B cell (primary cell): ENCODE results near the gene MBNL2. TPM values are rescaled to one million over a fixed set of nuclear protein-coding genes. Genes with fewer than 3 reads are reported as not detected.

ENCODE experiments used
- ATAC-seq: fragments of 200-7000 bp; cut with Tn5 transposase; one replicate; pipeline ENCODE4 v1.10.0; 2021; ENCODE audit warnings: low read depth, mild to moderate bottlenecking, moderate number of reproducible peaks, moderate library complexity
- CTCF ChIA-PET: fragments of 350-600 bp; sonication (Branson Sonifier 250); formaldehyde crosslinking; loops from one replicate; lab custom pipeline; 2021; ENCODE audit warnings: antibody characterized with exemption, inconsistent platforms; lab: Charles Lee
- POLR2A ChIA-PET: fragments of 350-600 bp; sonication (Branson Sonifier 250); formaldehyde crosslinking; loops from one replicate; lab custom pipeline; 2021; ENCODE audit warnings: antibody characterized with exemption; lab: Charles Lee
- DNase-seq: peaks from one replicate; pipeline ENCODE4 v3.0.0; 2013
- H2AFZ ChIP-seq: 2 replicates; pipeline ENCODE4 v1.6.1; 2012; ENCODE audit warnings: mild to moderate bottlenecking, low read depth, low read length; ENCODE audit not compliant: insufficient read depth, poor library complexity, severe bottlenecking
- H3K27ac ChIP-seq, 2 donors: 1 replicate in 1 of 2; 2 replicates in 1 of 2; pipeline ENCODE4 v1.5.1; 2012 to 2013; ENCODE audit warnings: low read length in 2 of 2, mild to moderate bottlenecking in 2 of 2, moderate library complexity in 1 of 2
- H3K27me3 ChIP-seq, 4 experiments: fragments of 200-600 bp in 1 of 4; sonication (generic) in 1 of 4; replicated peaks in 1 of 4; 1 replicate in 2 of 4; 2 replicates in 2 of 4; pipeline versions ENCODE4 v1.6.1 to v1.7.0; 2013 to 2016; ENCODE audit warnings: low read length in 3 of 4, mild to moderate bottlenecking in 2 of 4, mixed read lengths in 1 of 4, moderate library complexity in 1 of 4; ENCODE audit not compliant: insufficient read depth in 4 of 4, control insufficient read depth in 3 of 4; ENCODE audit errors: control extremely low read depth in 1 of 4
- H3K36me3 ChIP-seq, 2 experiments: replicated peaks in 1 of 2; 1 replicate in 1 of 2; 2 replicates in 1 of 2; pipeline versions ENCODE4 v1.6.1 to v1.7.1; 2013; ENCODE audit warnings: low read length in 1 of 2; ENCODE audit not compliant: insufficient read depth in 2 of 2, control insufficient read depth in 1 of 2; ENCODE audit errors: control extremely low read depth in 1 of 2, extremely low read depth in 1 of 2
- H3K4me1 ChIP-seq, 2 donors: fragments of 200-600 bp in 1 of 2; sonication (generic) in 1 of 2; 1 replicate in 1 of 2; 2 replicates in 1 of 2; pipeline versions ENCODE4 v1.5.1 to v1.6.1; 2013 to 2017; ENCODE audit warnings: low read length in 2 of 2; ENCODE audit not compliant: control insufficient read depth in 2 of 2, insufficient read depth in 2 of 2
- H3K4me2 ChIP-seq: replicated peaks from 2 replicates; pipeline ENCODE3; 2012; ENCODE audit warnings: mild to moderate bottlenecking, low read depth, low read length; ENCODE audit not compliant: poor library complexity, severe bottlenecking
- H3K4me3 ChIP-seq, 5 experiments: fragments of 200-600 bp in 1 of 5; sonication (generic) in 1 of 5; 1 replicate in 3 of 5; 2 replicates in 2 of 5; pipeline versions ENCODE4 v1.5.1 to v1.7.0; 2011 to 2016; ENCODE audit warnings: low read length in 4 of 5, mild to moderate bottlenecking in 4 of 5, low read depth in 2 of 5, control low read depth in 1 of 5, moderate library complexity in 1 of 5; ENCODE audit not compliant: insufficient read depth in 1 of 5; ENCODE audit errors: control extremely low read depth in 1 of 5, extremely low read depth in 1 of 5
- H3K79me2 ChIP-seq: fragments of 200-600 bp; sonication (generic); one replicate; pipeline ENCODE4 v1.6.0; 2016; ENCODE audit warnings: low read length; ENCODE audit not compliant: control insufficient read depth, insufficient read depth
- H3K9ac ChIP-seq: fragments of 200-600 bp; sonication (generic); 2 replicates; pipeline ENCODE4 v1.6.1; 2017; ENCODE audit warnings: mild to moderate bottlenecking, low read length, moderate library complexity
- H3K9me3 ChIP-seq, 3 donors: one replicate each; pipeline versions ENCODE4 v1.6.1 to v1.7.1; 2013; ENCODE audit warnings: low read length in 2 of 3; ENCODE audit not compliant: control insufficient read depth in 2 of 3, insufficient read depth in 1 of 3; ENCODE audit errors: control extremely low read depth in 1 of 3
- H4K20me1 ChIP-seq: 2 replicates; pipeline ENCODE4 v1.6.0; 2012; ENCODE audit warnings: mild to moderate bottlenecking, low read length; ENCODE audit not compliant: insufficient read depth, control insufficient read depth, poor library complexity, severe bottlenecking
- H3K27ac Mint-ChIP-seq: one replicate; pipeline ENCODE4 v1.8.0; 2021; ENCODE audit warnings: mixed read lengths
- H3K27me3 Mint-ChIP-seq: one replicate; pipeline ENCODE4 v1.8.0; 2021; ENCODE audit warnings: mixed read lengths
- H3K4me1 Mint-ChIP-seq: one replicate; pipeline ENCODE4 v1.8.0; 2021; ENCODE audit warnings: mixed read lengths
- H3K4me3 Mint-ChIP-seq: one replicate; pipeline ENCODE4 v1.8.0; 2021; ENCODE audit warnings: mixed read lengths
- H3K9me3 Mint-ChIP-seq: one replicate; pipeline ENCODE4 v1.8.0; 2022; ENCODE audit warnings: mixed read lengths; ENCODE audit not compliant: insufficient read depth
- CTCF ChIP-seq: fragments of 200-600 bp; IDR thresholded peaks from one replicate; pipeline ENCODE4 v1.8.0; 2022; ENCODE audit warnings: antibody characterized with exemption, mild to moderate bottlenecking
- EZH2 ChIP-seq: IDR thresholded peaks from 2 replicates; pipeline ENCODE4 v1.6.1; 2012; ENCODE audit warnings: borderline replicate concordance, low read depth, mild to moderate bottlenecking, moderate library complexity, low read length; ENCODE audit not compliant: insufficient read depth, poor library complexity, severe bottlenecking
- WGBS: methylation state at CpG from one replicate; pipeline ENCODE4 v1.1.5; 2013; ENCODE audit warnings: missing lambda C conversion rate; ENCODE audit not compliant: insufficient coverage; 5-methylcytosine and 5-hydroxymethylcytosine counted together
- intact Hi-C: fragments of 100-400 bp; cut with micrococcal nuclease; formaldehyde crosslinking; loops from one replicate; pipeline ENCODE4 v1.10.0; 2022
- polyA plus RNA-seq: library from polyadenylated mRNA; depleted of rRNA; stranded (reverse); fragments of >200 nt; gene quantifications from 2 replicates; pipeline ENCODE4 v1.2.3, GENCODE V29; 2012
- total RNA-seq, 2 donors: library from RNA; stranded (reverse); fragments of 120-200 nt in 1 of 2; gene quantifications; 1 replicate in 1 of 2; 2 replicates in 1 of 2; pipeline versions ENCODE4 v1.2.3 to v1.2.4, GENCODE V29; 2013 to 2022

The MBNL2 gene
- total and polyA plus RNA-seq, 2 donors (not counting 1 experiment from before 2014, with no cell fraction given) = 6.9 to 50.1 TPM

- Mint-ChIP-seq H3K27ac (no peak overlapping the region), H3K4me3 (no peak overlapping the region), H3K4me1 (no peaks in the 10 kb centered on the region), H3K27me3 (no peaks in the 10 kb centered on the region), H3K9me3 (no peaks in the 10 kb centered on the region)
- Histone ChIP-seq H3K9me3 (no peaks in the 10 kb centered on the region), H3K4me2 (no peak overlapping the region), H4K20me1 (no peaks in the 10 kb centered on the region), H3K27ac (no peak overlapping the region), H3K27me3 (no peaks in the 10 kb centered on the region), H3K36me3 (peaks cover 5 to 39% of the 10 kb centered on the region in 2 experiments), H3K4me1 (no peaks in the 10 kb centered on the region), H3K79me2 (no peaks in the 10 kb centered on the region), H3K9ac (no peak overlapping the region), H3K4me3 (no peak overlapping the region), H2AFZ (no peak overlapping the region)
- CTCF ChIA-PET = interaction anchor here (0.5 to 10.3 kb wide), 21 partner anchors 11 to 345 kb away, joined by 3 to 307 read pairs (median 4); no protein-coding TSS in a partner anchor
- 29% methylated on average over 4 of the region's 8 CpGs for WGBS
- DNase-seq (peak; percentile 76), ATAC-seq (peak; percentile 85)
- intact Hi-C loops = loop anchor here (1.0 kb wide), 2 partner anchors 249 to 341 kb away; no protein-coding TSS in a partner anchor
- POLR2A ChIA-PET = interaction anchor here (0.6 to 1.3 kb wide), 3 partner anchors 17 to 249 kb away, joined by 3 to 4 read pairs (median 3); no protein-coding TSS in a partner anchor
- TF ChIP-seq EZH2 = no peak
- TF ChIP-seq CTCF = peak; percentile 88
Measured at GRCh38 chr13:97359181-97360057, 137.3 kb downstream of the MBNL2 start.

DNA sequence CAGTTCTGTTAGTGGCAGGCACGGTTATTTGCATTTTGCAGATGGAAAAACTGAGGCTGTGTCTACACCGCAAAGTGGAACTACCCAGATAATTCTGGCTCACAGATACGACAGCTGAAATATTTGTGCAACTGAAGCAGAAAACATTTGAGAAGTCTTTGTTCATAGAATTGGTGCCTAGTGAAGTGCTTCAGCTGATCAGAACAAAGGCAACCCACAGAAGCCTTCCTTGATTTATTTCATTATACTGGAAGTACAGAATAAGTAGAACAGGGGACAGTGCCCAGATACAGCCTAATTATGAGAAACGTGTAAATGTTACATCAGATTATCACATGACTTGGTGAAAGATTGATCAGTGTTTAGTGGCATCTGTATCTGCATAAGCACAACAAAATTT lies 138.5 kb downstream of the MBNL2 start:
- no peak overlapping the region for H3K4me2 ChIP-seq
- peaks cover 0 to 45% of the 10 kb centered on the region in 2 experiments for H3K36me3 ChIP-seq
- no peaks in the 10 kb centered on the region for H3K27me3 ChIP-seq
- no peaks in the 10 kb centered on the region for H4K20me1 ChIP-seq
- intact Hi-C loops = no loop called here
- no peaks in the 10 kb centered on the region for H3K79me2 ChIP-seq
- no peaks in the 10 kb centered on the region for H3K9me3 Mint-ChIP-seq
- H3K9ac ChIP-seq = no peak overlapping the region
- H2AFZ ChIP-seq = no peak overlapping the region
- DNase-seq (no peak), ATAC-seq (no peak)
- ChIA-PET POLR2A (no interaction called here), CTCF (interaction anchor here (1.0 to 10.3 kb wide), 7 partner anchors 9 to 256 kb away, joined by 3 to 307 read pairs (median 7); no protein-coding TSS in a partner anchor)
- H3K27me3 Mint-ChIP-seq = no peaks in the 10 kb centered on the region
- TF ChIP-seq CTCF (no peak), EZH2 (no peak)
- WGBS = 100% methylated on average over 1 of the region's 4 CpGs
- no peak overlapping the region for H3K4me3 Mint-ChIP-seq
- H3K4me1 Mint-ChIP-seq = no peaks in the 10 kb centered on the region
- H3K4me3 ChIP-seq = no peak overlapping the region
- no peaks in the 10 kb centered on the region for H3K4me1 ChIP-seq
- H3K27ac ChIP-seq = no peak overlapping the region
- no peaks in the 10 kb centered on the region for H3K9me3 ChIP-seq
- H3K27ac Mint-ChIP-seq = no peak overlapping the region
